Superior temporal gyrus (tissue), 1 donor: ENCODE measurements around the gene UBL4B.
A peak's percentile ranks its signal among the peaks of the same experiment; 100 is the strongest.

Experiments
- DNase-seq: peaks from one replicate; pipeline ENCODE4 v3.0.0-alpha.2; 2016; ENCODE audit errors: extremely low spot score

UBL4B gene

DNA sequence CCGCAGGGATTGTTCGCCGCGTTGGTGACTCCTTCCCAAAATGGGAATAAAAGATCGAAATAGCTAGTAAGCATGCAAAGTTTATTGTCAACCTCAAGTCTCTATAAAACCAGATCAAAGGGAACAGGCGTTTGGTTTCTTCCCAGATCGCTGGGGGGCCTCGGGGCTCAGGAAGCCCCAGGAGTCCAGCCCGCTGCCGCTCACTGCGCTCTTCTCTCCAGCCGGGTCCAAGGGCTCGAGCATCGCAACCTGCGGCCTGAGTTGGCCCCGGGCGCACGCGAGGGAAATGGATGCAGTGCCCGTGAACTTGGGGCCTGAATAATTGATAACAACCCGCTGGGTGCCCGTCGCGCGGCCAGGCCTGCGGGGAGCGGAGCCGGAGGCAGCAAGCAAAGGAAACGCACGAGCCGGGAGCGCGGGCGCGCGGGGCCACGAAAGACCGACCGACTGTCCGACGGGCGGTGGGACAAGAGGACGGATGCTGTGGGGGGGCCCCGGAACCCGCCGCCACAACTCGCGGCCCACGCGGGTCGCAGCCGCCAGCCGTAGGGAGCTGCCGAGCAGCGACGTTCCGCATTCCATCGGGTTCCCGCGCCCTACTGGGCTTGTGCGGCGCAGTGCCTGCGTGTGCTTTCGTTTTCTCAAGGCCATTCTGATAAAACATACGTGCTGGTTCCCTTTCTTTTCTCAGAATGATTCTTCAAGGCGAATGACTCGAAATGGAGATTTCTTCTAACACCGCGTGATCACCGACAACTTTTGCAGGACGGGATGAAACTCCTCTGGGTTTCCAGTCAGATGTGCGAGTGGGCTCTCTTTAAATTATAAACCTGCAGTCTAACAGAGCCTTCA is 27.8 kb upstream of the UBL4B start:
- peak; percentile 22 for DNase-seq

DNA sequence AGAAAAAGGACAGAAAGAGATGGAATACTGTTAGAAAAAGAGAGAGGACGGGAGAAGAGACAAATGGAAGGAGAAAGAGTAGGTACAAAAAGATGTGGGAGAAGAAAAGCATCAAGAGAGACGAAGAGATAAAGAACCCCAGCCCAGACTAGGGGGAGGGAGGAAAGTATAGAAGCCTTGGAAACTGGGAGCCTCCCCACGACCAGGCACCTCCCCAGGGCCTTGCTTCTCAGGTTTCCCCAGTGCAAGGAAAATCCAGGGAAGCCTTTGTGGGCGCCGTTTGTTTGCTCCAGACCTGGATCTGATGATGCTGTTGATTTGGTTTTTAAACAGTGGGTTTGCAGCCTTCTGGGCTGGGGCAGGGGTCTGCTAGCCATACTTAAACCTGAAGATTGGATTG is 26.6 kb upstream of the UBL4B start:
- DNase-seq, result no peak

DNA sequence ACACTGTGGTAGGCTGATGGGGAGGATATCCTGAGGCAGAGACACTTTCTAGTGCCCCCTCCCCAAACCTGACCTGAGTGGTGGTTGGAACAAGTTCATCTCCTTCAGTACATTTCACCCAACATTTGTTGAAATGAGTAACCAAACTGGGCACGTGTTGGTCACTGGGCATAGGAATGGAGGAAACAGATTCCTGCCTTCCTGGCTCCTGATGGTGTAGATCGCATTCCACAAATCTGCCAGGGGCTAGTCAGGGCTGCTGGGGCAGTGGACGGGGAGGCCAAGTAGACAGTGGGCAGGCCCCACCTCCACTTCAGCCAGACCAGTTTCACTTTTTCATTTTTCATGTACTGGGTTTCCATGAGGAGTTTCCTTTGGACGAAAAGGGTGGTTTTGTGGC is 25.3 kb upstream of the UBL4B start:
- no peak for DNase-seq

DNA sequence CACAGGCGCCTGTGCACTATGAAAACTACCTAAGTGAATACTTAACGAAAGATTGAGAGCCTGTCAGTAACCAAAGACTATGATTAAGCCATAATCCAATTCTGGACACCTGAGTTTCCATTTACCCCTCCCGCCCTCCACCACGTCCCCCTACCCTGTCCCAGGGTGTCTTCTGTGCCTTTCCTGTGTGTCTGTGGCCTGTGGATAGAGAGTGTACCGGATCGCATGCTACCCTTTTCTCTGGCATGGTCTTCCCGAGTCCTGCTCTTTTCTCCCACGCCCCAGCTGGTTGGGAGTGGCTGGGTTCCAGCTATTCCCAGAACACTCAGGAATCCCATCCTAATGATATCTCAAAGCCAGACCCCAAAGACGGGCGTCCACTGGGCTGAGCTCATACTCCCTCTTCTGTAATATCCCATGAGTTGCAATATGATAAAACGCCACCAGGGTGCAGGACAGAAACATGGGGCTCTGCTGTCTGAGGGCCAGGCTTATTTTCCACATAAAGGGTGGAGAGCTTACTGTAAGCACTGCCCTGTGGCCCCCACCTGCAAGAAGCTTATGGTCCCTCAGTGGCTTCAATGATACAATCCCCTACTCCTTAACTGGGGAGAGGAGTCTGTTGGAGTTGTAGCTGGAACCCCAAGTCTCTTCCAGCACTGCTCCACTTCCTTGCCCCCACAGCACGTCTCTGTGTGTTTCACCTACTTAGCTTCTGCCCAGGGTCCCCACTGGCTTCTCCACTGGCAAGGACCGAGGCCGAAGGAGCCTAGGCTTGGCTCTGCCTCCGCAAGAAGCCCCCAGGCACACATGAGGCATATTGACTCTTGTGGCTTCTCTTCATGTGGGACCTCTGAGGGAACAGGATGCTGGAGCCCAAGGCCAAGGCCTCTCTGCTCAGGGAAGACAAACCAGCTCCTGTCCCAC is 24.2 kb upstream of the UBL4B start:
- peak; percentile 77 for DNase-seq

DNA sequence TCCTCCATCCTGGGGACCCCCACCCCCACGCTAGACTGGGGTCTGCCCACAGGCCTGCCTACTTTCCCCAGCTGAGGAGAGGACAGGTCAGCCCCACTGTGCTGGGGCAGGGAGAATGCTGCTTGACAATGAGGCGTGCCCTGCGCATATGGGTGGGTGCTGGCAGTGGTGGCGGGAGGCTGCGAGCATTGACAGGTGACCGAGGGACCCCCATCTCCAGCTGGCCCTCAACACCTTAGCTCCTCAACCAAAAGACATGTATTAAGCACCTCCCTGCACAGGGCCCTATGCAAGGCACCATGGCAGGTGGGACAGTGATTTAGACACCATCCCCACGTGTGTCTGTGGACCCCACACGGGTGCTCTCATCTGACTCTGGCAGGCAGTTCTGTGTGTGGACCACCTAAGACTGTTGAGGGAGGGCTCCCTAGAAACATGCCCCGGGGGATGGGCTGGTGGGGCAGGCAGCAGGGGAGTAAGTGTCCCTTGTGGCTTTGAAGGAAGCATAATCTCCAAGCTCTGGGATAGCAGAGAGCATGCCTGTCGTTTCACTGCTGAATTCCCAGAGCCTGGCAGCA is 23.4 kb upstream of the UBL4B start:
- no peak for DNase-seq

DNA sequence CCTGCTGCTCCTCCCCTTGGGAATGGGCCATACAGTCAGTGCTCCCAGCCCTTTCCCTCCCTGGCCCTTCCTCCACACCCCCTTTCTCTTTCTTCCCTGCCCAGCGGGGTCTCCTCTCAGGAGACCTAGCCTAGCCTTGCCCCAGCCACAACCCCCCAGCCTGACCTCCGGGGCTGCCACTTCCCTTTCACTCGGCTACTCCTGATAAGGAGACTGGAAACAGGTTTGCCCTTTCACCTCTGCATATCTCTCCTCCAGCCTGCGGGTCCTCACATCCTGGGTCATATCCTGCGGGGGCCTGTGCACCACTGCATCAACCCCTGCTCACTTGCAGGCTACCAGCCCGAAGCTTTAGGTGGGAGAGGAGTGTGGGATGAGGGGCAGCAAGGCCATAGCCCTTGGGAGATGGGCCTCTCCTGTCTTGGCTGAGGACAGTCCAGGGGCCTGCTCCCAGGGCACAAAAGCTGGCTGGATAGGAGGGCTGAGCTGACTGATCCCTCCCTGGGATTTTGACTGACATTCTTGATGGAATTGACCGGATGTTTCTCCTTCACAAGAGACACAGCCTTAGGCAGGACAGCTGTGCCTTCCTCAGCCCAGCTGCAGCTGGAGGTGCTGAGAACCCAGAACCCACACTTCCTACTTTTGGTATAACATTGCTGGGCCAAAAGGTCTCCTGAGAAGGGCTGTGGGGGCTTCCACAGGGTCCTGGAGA is 22.5 kb upstream of the UBL4B start:
- no peak for DNase-seq

DNA sequence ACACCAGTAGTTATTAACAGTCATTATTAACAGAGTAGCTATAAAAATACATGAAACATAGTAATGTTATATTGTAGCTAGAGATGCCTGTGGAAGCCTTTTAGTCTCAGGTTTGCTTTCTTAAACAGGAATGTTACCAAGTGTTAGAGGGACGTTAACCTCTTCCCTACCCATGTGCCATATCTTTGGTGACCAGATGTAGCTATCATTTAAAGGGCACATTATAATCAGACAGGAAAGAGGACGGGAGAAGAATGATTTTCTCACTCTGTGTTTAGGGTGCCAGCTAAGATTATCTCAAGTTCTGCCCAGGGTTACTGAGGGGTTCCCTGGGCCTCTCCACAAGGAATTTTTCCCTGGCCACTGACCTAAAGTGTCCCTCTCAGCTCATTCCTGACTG is 20.9 kb upstream of the UBL4B start:
- DNase-seq, result no peak

DNA sequence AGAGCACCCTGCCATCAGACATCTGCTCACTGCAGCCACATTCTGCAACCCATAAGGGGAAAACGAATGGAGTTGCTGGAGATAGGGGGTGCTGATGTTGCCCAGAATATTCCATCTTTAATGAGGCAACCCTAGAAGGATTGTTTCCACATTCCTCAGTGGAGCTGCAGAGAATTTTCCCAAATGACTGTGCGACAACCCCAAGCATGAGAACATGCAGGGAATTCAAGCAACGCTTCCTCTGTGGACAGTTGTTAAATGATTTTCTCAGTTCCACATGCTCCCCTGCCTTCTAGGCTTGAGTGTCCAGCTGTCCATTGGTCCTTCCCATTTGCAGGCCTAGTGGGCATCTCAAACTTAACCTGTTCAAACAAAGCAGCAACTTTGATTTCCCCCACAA is 20.5 kb upstream of the UBL4B start:
- DNase-seq, result no peak

DNA sequence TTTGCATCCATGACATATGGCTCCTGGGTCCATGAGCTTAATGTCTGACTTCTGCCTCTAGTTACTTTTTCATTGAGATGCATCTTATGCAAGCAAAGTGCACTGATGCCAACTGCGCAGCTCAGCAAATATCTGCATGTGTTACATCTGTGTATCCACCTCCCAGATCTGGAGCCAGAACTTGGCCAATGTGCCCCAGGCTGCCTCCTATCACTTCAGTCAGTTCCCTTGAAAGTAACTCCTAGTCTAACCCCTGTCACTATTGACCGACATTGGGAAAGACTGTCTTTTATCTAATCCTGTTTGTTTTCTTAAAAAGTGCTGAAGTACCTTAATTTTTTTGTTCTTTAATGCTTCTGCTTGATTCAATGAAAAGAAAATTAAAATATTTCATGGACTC is 19.3 kb upstream of the UBL4B start:
- DNase-seq, result no peak

DNA sequence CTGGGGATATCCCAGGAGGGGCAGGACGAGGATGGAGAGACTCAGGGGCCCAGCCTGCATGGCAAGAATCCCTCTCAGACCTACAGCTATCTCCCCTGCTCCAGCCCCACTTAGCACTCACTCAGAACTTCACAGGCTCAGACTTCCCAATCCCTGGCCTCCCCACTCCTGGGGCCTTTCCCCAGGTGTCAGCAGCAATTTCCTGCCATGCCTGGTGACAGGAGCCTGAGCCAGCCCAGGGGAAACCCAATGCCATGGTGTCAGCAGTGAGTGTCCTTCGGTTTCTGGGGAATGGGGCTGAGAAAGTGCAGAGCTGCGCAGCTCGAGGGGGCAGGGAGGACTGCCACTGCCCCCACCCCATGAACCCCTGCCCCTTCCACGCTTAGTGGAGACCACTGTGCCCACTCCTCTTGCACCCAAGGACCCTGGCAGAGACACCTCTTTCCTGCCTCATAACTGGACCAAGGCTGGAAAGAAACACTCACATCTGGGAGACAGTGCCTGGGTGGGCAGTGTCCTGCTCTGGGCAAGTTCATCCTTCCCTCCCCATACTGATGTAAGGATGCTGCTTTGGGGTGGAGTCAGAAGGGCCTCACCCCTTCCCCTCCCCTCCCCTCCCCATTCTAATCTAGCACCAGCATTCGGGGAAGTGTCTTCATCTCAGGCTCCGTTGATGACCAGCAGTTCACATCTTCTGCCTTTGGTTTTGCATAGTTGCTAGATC is 17.1 kb upstream of the UBL4B start:
- DNase-seq, result no peak

DNA sequence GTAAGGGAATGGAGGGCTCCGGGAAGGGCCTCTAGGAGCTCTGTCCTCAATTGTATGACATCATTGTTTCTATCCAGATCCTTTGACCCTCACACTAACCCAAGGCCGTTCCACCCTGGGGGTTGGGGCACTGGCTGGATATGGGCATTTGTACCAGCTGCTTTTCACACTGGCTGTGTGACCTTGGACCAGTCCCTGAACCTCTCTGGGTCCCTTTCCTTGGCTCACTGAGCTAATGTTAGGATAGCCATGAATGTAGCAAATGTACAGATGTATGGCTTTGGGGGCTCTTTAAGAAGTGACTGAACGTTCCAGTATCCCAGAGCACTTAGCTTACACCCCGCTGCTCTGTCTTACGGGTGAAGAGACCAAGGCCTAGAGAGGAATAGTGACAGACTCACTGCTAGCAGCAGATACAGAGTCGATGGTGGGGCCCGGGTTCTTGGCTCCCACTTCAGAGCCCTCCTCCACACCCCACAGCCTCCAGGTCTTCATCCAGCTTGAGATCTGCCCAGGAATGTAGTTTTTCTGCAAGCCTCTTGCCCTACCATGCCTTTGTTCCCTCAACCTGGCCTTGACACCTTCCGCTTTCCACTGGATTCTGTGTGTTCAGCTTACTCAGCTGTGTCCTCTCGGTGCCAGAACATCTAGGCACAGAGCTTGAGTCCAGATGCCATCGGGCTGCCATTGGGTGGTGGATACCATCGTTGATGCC is 14.6 kb upstream of the UBL4B start:
- no peak for DNase-seq

DNA sequence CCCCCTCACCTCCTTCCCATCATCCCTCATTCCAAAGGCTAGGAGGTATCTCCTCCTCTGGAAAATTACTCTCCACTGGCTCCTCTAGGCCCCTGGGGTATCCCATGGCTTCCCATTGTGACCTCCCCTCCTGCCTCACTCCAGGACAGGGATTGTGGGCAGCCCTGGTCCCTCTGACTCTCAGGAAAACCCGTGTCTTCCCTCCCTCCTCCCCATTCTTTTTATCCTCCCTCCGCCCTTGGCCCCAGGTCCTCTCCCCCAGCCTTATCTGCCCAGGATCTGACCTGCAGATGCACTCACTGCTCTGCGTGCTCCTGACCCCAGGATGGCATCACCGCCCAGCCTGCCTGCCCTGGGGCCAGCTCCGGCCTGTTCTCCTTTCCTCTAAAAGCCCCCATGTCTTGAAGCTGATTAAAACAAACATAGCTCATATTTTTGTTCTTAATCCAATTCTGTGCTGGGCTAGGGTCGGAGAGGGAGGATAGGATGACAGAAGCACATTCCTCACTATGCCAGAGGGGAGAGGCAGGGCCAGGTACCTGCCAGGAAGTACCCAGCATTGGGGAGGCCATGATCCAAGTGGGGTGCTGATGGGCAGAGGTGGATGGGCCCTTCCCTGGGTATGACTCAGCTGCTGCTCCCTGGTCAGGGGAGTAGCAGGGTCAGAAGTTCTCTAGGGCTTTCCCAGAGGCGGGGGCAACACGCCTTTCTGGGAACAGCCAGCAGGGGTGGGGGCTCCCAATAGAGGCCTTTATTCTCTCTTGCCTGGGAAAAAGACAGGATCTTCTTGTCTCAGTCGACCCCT is 13.8 kb upstream of the UBL4B start:
- no peak for DNase-seq

DNA sequence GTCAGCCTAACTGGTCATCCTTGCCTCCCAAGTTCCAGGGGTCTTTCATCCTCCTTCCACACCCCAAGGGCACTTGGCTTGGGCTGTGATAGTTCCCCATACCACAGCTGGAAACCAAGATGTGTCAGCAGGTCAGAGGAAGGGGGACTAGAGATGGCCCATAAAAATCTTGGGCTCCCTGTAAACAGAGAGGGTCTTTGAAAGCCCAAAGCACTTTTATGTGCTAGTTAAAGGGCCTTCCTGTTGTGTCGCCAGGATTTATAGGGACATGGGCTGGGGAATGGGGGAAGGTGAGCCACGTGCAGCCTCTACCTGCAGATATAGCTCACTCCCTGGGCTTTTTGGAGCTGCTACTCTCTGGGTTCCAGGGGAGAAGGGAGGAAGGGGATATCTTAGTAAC is 11.9 kb upstream of the UBL4B start:
- DNase-seq, result no peak

DNA sequence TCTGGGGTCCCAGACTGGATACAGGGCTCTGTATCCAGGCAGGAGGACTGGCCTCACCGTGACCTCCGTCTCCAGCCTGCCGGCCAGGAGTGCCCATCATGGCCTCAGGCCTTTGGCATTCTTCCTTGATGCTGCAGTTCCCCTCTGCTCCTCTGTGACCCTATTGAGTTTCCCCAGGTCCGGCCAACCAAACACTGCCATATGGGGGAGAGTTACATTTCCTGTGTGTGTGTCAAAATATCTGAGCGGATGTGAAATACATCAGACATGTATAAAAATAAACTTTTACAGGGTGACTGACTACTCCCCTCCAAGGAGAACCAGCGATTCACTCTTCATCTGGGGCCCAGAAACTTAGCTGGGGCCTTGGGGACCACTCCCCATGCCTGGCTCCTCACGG is 10.2 kb upstream of the UBL4B start:
- no peak for DNase-seq

DNA sequence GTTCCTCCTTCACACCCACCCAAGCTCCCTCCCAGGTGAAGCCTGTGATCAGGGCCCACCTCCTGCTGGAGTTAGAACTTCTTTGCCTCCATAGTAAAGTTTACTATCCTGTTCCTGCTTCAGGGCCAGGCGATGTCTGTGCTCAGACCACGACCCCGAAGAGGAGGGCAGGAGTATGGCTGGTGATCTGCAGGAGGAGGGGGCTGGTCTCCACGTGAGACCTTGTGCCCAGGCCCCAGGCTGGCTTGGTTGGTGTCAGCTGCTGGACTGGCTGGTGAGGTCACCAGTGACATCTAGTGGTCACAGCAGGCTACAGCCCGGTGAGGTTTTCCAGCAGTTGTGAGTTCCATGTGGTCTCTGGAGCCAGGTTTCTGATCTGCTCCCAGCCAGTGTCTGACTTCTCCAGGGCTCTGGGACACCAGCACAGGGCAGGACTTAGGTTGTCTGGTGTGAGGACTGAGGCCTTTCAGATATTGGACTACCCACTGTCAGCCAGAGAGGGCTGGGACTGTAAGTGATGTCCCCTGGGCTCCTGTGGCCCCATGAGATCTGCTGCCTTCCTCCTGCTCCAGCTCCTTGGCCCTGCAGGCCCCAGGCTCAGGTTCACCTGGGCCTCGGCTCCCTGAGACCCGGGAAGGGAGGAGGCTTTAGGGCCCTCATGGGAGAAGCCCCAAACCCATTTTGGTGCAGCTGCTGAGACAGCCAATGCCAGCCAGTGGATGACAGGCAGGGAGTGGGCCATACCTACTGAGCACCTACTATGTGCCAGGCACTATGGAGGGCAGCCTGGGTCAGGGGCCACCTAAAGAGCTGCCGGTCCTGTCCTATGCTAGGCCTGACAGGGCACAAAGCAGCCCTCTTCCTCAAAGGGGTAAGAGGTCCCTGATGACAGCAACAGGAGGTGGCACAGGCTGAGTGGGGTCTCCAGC is 6.0 kb upstream of the UBL4B start:
- DNase-seq, result peak; percentile 77

DNA sequence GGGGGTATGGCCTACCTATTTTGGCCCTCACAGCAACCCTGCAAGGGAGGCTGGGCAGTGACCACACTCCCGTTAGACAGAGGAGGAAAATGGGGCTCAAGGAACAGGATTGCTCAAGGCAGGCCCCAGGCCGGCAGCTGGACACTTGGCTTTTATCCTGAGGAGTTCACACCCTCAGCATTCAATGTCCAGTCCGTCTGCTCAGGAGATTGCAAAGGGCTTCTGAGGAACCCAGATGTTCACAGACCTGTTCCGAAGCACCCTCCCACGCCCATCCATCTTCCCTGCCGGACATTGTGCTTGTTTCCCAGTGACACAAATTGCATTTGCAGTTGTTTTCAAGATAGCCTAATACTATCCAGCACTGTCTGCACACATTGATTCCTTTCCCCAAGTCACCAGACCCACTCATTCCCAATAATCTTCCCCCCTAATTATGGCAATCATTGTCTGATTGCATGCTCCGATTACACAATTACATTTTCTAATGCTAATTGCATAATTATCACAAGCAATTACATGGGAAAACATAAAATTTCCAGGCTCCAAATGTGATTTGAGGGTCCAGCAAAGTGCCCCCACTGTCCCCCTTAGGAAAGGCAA is 4.3 kb upstream of the UBL4B start:
- no peak for DNase-seq

DNA sequence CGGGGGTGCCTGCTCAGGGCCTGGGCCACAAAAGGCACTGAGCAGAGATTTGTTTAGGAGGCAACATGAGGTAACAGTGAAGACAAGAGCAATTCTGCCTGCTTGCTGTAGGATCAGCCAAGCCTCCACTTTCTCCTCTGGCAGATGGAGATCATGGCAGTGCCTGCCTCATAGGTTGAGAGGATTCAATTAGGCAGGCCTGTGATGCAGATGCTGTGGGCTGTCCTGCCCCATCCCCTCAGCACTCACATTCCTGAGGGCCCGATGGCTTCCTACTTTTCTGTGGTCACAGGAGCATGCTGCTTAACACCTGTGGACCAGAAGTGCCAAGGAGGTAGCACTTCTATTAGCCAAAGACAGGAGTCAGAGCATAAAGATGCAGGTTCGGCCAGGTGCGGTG is 1.2 kb upstream of the UBL4B start:
- DNase-seq, result no peak

DNA sequence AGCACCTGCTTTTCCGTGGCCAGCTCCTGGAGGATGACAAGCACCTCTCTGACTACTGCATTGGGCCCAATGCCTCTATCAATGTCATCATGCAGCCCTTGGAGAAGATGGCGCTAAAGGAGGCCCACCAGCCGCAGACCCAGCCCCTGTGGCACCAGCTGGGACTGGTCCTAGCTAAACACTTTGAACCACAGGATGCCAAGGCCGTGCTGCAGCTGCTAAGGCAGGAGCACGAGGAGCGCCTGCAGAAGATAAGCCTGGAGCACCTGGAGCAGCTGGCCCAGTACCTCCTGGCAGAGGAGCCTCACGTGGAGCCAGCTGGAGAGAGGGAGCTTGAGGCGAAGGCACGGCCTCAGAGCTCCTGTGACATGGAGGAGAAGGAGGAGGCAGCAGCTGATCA is 413 bp downstream of the UBL4B start:
- no peak for DNase-seq
